IPS DF 4.7 (cell line): ENCODE measurements around the gene GRID1.
"Not testable (repeated sequence)": the region's sequence is repeated elsewhere in the genome, so short reads cannot be mapped to it uniquely, and the experiment has no call there.

ENCODE experiments used
- DNase-seq: peaks from one replicate; pipeline ENCODE4 v3.0.0-alpha.2; 2013; ENCODE audit warnings: low spot score; ENCODE audit errors: extremely low read depth

GRID1 gene

DNA sequence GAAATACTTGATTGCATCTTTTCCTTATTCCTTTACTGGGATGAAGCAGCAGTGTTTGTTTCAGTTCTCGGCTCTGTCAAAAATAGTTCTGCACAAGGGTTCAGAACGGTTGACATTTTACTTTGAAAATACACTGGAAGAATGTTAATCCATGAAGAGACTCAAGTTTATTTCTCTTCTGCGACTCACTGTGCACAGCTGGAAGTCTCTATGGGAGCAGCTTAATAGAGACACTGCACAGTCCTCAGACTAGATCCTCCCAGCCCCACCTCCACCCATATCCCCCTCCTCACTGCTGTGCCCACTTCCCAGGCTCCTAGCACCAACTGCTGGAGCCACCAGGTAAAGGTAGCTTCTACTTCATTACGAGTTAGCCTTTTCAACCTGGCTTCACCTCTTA lies 517.8 kb downstream of the GRID1 start:
- no peak for DNase-seq

DNA sequence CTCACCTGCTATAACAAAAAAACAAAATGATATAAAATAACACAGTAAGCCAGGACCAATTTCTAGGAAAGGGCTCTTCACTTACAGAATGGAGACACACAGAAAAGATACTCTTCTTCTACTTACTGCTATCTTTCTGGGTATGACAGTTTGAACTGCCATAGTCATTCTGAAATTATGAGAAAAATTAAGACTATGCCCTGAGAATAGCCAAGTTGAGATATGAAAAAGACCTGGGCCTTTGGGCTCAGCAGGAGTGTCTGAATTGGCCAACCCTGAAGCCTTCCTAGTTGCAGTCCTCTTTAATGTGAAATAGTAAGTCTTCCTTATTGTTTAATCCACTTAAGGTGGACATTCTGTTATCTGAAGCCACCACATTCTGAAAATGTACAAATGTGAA lies 519.5 kb downstream of the GRID1 start:
- DNase-seq, result no peak

DNA sequence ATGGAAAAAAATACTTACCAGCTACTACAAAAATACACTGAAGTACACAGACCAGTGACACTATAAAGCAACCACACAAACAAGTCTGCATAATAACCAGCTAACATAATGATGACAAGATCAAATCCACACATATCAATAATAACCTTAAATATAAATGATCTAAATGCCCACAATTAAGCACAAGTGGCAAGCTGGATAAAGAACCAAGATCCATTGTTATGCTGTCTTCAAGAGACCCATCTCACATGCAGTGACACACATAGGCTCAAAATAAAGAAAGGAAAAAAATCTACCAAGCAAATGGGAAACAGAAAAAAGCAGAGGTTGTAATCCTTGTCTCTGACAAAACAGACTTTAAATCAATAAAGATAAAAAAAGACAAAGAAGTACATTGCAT lies 527.9 kb downstream of the GRID1 start:
- not testable (repeated sequence) for DNase-seq

DNA sequence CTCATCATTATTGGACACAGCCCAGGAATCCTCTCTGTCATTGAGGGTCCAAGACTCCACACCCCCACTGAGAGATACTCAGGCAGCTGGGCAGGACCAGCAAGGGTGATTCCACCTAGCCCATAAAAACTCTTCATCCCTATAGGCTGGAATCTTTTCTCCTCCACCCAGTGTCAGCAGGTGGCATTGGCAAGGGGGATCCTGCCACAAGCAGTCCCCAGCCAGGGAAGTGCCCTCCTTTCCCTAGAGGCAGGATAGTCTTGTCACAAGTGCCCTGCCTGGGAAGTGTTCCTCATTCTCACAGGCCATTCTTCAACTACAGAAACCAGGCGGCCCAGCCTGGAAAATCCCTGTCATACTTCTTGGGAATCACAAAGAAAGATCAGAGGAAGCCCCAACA lies 533.6 kb downstream of the GRID1 start:
- no peak for DNase-seq

DNA sequence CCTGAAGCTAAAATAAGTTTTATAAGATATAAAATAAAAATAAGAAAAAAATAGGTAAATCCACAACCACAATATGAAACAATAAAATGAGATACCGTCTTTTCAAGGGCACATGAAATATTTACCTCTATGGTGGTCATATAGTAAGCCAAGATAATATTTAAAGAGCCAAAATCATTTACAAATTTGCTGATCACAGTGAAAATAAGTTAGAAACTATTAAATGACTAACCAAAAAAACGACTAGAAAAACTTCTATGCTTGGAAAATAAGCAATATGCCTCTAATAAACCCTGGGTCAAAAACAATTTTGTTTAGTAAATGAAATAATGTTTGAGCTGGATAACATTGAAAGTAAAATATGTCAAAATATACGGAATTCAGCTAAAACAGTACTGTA lies 535.2 kb downstream of the GRID1 start:
- no peak for DNase-seq

DNA sequence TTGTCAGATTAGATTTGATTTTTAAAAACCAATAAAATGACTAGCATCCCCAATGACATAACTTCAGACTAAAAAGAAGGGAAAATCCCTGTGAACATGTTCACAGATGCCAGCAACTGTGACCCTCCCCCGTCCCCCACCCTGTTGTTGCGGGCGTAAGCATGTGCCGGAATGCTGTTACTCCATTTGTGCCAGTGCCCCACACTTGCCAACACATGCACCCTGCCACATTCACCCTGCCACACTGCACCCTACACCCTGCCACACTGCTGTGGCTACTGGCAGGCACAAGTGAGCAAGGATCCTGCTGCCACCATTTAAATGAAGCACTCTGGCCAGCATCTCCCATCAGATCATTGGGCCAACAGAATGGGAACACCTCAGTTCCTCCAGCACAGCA lies 540.2 kb downstream of the GRID1 start:
- DNase-seq, result no peak

DNA sequence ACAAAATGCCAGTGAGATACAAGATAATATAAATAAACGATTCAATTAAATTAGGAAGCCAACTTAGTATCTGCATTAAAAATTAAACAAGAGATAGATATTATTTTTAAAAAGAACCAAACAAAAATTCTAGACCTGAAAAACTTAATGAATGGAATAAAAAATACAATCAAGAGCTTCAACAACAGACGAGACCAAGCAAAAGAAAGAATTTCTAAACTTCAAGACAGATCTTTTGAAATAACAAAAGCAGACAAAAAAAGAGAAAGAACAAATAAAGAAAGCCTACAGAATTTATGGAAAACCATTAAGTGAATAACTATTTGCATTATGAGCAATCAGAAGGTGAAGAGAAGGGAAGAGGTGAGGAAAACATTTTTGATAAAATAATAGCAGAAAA lies 555.2 kb downstream of the GRID1 start:
- no peak for DNase-seq

DNA sequence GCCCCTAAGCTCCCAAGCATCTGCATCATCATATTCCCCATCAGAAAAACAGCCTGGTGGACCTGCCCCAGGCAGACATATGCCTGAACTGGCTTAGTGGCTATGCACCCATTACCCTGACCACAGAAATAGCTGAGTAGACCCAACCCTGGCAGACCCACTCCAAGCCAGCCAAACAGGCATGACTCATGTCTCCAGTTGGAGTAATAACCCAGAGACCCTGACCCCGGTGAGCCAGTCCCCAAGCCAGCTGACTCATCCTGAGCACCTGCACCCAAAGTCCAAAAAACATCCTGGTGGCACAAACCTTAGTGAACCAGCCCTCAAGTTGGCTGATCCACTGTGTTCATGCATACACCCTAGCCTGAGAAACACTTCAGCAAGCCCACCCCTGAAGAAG lies 555.9 kb downstream of the GRID1 start:
- no peak for DNase-seq

DNA sequence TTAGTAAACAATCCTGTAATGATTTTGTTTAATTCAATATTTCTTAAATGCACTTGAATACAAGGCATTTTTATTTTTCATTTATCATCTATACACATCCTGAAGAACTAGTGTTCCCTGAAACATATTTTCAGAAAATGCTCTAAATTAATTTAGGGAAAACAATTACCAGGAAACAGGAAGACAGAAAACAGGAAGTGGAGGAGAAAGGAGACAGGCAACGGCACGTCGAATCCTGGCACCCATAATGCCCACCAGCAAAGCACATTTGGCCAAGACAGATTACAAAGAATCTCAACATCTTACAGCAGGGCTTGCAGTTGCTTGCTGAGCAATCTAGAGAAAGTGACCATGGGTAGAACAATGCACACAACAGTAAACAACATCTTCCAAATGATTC lies 571.1 kb downstream of the GRID1 start:
- no peak for DNase-seq

DNA sequence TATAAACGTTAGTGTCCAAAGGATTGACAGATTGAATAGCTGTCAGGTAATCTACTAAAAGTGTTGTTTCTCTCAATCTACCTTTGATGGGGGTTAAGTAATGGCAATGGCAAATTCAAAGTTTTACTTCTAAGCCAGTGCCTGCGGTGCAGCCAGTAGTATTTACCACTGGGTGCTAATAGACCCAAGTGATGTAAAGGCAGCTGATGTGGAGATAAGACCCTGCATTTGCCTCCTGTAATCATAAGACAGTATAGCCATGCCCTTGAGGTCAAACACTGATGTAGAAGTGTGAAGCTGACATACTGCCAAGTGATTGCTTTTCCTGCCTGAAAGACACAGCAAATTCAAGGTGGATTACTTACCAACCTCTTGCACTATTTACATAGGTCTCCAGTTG lies 572.0 kb downstream of the GRID1 start:
- no peak for DNase-seq

DNA sequence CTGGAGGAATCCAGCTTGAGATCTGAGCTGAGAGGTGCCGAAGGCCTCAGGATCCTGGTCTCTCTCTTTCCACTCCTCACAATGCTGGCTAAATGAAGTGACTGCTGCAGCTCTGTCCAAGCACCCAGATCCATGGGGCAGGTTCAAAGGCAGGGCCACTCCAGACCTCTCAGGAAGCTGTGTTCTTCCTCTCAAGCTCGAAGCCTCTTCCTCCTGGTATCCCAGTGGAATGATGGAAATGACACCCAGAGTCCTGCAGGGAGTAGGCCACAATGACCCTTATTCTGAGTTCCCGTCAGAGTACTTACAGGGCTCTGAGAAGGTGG lies 574.1 kb downstream of the GRID1 start:
- no peak for DNase-seq

DNA sequence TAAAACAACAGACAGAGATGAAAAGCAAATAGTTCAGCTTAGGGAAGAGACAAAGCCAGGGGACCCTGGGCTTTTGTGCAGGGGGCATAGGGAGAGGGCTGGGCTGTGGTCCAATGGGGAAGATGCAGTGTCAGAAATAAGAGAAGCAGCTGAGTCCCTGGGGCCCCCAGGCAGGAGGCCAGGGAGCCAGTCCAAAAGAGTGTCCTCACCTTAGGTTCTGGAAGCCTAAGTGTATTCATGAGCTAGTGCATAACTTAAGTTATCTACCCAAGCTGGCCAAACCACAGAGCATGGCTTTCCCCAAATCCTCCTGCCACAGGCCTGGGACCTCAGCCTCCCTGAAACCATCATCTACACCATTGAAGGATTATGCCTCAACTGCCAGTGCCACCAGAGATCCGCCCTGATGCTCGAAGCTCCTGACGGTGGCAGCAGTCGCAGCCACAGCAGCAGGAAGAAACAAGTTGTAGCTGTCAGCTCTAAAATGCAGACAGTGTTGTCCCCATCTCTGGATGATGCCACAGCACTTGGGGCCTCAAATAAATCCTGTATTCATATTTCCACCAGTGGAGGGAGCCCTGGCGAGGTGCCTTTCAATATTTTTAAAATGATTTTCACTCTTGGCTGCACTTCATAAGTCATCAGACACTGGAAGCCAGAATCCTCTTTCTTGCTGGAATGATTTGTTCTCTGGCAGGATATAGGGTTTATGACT lies 574.6 kb downstream of the GRID1 start:
- no peak for DNase-seq

DNA sequence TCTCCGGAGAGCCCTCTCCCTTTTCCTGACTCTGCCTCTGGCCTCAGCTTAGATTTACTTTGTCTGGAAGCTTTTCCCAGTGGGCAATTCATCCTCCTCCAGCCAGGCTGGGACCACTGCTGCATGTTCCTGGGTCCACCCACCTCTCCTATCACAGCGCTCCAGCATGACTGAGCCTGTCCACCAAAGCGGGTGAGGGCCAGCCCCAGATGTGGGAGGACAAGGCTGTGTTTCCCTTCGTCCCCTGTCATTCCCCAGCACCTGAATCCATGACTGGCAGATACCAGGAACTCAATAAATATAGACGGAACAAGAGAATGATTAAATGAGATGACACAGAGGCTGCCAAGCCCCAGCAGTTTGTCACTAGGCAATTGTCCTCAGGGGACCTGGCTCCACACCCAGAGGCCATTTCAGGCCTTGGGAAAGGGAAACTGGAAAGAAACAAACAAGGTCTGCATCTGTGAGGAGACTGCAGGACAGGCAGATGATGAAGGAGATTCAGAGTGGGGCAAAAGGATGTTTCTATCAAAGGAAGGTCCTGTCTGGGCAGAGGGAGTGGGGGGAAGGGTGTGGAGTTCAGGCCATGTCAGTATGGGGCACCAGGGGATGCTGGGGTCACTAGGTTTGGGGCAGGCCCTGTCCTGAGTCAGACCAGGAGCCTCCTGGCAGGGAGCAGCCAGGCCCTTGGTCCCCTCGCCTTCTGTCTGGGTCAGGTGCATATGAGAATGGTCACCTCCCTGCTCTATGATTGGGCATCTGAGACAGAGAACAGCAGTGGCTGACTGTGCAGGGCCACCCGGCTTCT lies 576.4 kb downstream of the GRID1 start:
- no peak for DNase-seq

DNA sequence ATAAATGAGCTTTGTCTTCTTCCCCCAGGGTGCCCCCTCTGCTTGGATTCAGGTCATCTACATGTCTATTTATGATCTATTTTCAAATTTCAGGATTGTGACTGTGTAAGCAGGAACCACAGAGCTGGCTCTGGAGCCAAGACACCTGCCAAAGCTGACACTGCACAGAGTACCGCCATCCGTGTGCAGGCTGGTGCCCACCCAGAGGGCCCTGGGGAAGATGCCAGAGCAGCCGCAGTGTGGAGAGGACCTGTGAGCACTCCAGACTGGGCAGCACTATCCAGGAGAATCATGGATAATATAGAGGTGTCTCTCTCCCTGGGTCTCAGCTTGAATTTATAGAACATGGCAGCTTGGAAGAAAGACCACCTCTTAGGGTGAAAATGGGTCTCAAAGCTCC lies 577.5 kb downstream of the GRID1 start:
- no peak for DNase-seq

DNA sequence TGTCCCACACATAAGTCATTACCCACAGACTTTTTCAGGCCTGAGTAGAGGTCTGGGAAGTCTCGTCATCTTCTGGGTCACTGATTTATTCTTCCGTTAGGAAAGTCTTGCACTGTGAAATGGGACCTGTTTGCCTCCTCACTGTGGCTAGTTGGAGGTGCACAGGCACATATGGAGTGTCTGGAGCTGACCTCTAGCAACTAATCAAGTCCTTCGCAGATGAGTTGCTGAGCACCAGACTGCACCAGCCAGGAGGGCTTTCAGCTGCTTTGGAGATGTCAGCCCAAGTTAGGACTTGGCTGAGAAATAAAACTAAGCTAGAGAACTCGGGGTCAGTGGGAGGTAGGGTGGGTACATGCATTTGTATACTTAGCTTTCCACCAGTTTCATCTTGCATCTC lies 578.0 kb downstream of the GRID1 start:
- no peak for DNase-seq

DNA sequence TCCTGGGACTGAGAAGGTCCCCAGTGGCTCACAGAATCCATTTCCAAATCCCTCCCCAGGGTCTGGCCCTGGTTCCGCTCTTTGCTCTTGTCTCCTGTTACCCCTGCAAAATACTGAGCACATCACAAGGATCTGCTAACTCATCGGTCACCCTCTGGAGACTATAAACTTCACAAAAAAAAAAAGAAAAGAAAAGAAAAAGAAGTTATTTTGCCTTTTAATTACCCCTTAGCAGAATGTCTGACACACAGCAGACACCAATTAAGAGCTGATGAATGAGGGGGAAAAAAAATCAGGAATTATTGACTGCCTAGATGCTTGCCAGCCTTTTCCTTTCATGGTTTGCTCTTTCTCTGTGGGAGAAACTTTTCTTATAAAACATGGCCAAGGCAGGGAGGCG lies 578.7 kb downstream of the GRID1 start:
- DNase-seq, result no peak

DNA sequence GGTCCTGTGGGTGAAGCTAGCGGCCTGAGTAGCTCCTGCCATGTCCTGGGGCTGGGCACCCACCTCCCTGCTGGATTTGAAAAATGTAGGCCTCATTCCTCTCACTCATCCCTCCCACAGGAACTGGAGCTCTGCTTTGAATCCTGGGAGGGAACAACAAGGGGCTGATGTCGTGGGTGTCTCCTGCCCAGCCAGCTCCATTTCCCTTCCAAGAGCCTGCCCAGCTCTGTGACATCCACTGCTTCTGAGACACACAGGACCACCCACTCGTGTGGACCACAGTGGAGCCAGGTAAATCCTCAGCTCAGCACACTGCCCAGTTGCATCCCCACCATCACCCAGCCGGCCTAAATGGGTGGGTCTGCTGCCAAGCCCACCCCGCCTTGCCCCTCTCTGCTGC lies 579.2 kb downstream of the GRID1 start:
- no peak for DNase-seq

DNA sequence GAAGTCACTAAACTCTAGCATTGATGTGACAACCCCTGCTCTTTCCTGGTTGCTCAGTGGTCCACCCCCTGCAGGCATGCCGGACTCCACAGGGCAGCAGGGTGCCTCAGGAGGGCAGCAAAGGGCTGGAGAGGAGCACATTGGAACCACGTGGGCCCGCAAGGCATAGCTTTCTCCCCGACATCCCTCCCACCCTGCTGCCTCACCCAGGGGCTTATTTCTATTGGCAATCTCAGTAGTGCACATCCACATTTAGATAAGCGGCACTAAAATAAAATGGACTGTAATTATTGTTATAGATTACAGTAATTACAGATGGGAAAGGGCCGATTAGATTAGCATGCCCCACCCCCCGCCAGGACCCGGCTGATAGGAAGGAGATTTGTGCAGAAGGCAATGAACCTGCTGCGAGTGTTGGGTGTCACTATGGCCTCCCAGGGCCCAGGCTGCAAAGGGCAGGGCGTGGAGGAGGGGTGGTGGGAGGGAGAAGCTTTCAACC lies 580.1 kb downstream of the GRID1 start:
- DNase-seq, result no peak

DNA sequence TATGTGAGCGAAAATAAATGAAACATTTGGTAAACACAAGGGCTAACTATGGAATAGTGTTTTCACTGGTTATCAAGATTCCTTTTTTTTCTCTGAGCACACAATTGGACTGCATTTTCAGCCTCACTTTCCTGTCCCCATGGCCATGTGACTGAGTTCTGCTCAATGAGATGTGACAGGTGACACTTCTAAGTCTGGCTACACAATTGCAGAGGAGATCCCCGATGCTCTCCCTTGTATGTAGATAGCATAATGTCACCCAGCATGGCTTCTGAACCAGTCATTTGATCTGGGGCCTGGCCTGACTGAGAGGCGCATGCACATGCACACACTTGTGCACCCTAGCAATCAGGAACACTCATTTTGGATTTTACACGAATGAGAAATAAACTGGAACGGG lies 581.8 kb downstream of the GRID1 start:
- no peak for DNase-seq

DNA sequence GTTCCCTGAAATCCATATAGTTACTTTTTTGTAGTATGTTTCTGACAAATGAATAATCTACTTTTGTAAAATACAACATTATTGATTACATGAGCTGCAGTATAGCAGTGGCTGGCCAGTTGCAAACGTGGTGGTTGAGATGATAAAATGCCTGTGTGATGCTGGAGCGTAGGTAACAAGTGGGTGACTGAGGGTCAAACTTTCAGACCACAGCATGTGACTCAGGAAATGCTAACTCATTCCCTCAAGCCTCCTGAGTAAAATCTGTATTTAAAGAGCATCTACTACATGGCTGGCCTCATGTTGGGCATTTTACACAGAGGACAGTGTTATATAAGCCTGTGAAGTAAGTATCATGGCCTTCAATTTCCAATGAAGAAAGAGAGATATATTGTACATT lies 585.2 kb downstream of the GRID1 start:
- no peak for DNase-seq

DNA sequence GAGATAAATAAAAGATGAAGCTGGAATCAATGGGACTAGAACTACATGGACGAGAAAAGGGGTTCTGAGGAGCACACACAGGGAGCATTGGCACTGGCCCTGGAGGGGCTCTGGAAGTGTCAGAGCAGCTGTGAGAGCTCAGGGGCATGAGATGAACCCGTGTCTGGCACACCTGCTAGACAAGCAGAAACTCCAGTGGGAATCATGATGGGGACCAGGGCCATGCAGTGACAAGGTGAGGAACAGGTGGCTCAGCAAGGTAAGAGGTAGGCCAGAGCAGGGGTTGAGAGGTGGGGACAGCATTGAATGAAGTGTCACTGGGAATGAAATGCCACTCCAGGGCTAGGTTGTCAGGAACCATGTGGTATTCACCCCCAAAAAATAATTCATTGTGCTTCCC lies 588.5 kb downstream of the GRID1 start:
- no peak for DNase-seq

DNA sequence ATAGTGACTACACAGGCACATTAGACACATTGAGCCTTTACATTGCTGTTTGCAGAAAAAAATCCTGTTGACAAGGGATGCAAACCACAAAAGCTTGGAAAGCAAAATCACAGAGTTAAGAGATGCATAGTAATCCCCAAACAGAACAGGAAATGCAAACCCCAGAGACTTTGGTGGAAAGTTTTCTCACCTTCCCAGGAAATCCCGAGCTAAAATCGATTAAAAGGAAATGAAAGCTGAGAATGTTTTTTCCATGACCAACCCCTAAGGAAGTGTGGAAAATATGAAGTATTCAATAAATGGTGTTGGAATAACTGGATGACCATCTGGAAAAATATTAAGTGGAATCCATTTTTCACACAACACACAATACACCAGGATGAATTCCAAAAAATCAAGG lies 598.7 kb downstream of the GRID1 start:
- no peak for DNase-seq

DNA sequence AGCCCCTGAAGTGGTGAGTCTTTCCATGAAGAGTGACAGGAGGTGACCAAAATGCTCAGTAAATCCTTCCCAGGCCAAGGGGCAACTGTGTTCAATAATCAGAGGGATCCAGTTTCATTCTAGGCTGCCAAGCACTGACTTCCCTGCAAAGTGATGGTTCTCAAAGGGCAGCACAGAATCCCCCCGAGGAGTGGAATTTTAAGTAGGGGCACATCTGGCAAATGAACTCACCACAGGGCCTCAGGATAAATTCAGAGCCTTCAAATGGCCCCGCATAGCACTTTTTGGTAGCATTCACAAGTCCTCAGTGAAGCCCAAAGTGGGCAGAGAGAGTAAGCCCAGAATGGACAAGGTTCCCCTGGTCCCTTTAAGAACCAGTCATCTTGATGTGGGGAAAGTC lies 602.5 kb downstream of the GRID1 start:
- DNase-seq, result no peak
